ENCODE data around the gene PDE6H. TPM values are rescaled to one million over a fixed set of nuclear protein-coding genes. Genes with fewer than 3 reads are reported as not detected.

Gene PDE6H
- total RNA-seq, 1 donor from 2014 or later: not detected

- Mint-ChIP-seq H3K27ac (no peak overlapping the region), H3K9me3 (no peaks in the 10 kb centered on the region), H3K36me3 (no peaks in the 10 kb centered on the region), H3K4me1 (no peaks in the 10 kb centered on the region), H3K27me3 (ENCODE audit: insufficient read depth, low read depth) (no peaks in the 10 kb centered on the region), H3K4me3 (no peak overlapping the region)
- no peak overlapping the region for H3K4me2 ChIP-seq
- H4K20me1 ChIP-seq (ENCODE audit: low read depth): no peaks in the 10 kb centered on the region
- H3K4me3 ChIP-seq: no peak overlapping the region
- H3K27me3 ChIP-seq: no peaks in the 10 kb centered on the region
- H3F3A ChIP-seq (ENCODE audit: low read depth): no peaks in the 10 kb centered on the region
- H2AFZ ChIP-seq (replicated peaks): no peak overlapping the region
- no peaks in the 10 kb centered on the region for H3K79me2 ChIP-seq (ENCODE audit: low read depth)
- no peaks in the 10 kb centered on the region for H3K36me3 ChIP-seq
- no peak for TF ChIP-seq EZH2phosphoT487 (IDR thresholded peaks at IDR 0.05)
- TF ChIP-seq, protein P1, sequence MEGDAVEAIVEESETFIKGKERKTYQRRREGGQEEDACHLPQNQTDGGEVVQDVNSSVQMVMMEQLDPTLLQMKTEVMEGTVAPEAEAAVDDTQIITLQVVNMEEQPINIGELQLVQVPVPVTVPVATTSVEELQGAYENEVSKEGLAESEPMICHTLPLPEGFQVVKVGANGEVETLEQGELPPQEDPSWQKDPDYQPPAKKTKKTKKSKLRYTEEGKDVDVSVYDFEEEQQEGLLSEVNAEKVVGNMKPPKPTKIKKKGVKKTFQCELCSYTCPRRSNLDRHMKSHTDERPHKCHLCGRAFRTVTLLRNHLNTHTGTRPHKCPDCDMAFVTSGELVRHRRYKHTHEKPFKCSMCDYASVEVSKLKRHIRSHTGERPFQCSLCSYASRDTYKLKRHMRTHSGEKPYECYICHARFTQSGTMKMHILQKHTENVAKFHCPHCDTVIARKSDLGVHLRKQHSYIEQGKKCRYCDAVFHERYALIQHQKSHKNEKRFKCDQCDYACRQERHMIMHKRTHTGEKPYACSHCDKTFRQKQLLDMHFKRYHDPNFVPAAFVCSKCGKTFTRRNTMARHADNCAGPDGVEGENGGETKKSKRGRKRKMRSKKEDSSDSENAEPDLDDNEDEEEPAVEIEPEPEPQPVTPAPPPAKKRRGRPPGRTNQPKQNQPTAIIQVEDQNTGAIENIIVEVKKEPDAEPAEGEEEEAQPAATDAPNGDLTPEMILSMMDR (IDR thresholded peaks at IDR 0.05): no peak
- TF ChIP-seq EZH2 (IDR thresholded peaks at IDR 0.05): no peak
- no peak overlapping the region for H3K27ac ChIP-seq
- H3K9me3 ChIP-seq (ENCODE audit: low read depth): no peaks in the 10 kb centered on the region
- H3K9ac ChIP-seq: no peak overlapping the region
- no peak for DNase-seq (ENCODE audit: low spot score)
- no peaks in the 10 kb centered on the region for H3K4me1 ChIP-seq
Measured at GRCh38 chr12:14957551-14958168, 15.2 kb upstream of the PDE6H start.

DNA sequence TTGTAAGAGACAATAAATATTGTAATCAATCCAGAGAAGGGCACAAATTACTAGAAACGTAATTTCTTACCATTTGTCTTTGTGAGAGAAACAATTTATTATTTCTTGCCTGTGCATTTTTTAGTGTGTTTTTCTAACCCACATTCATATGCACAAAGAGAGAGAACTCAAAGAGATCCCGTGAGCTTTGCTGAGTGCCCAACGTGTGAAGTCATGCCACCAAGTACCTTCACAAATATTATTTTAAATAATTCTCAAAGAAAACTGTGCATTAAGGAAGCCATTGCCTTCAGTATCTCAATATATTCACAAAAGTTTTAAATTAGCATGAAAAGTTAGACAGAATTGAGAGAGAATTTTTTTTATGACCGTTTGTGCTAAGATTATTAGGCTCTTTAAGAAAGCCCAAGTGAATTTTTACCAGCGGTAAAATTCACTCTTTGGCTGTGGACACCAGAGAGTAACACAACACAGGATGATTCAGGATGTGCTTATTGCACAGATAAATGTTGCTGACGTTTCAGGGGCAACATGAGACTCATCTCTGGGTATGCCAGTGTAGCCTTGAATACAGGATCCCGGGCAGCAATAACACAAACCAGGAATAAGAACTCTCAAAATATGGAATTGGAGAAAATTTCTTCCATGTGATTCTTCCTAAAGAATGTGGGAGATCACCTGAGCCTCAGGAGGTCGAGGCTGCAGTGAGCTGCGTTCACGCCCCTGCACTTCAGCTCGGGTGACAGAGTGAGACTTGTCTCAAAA, 14.3 kb upstream of the PDE6H start:
- Mint-ChIP-seq H3K4me1 (no peaks in the 10 kb centered on the region), H3K27me3 (ENCODE audit: insufficient read depth, low read depth) (peaks cover 3% of the 10 kb centered on the region), H3K4me3 (no peak overlapping the region), H3K9me3 (no peaks in the 10 kb centered on the region), H3K36me3 (no peaks in the 10 kb centered on the region), H3K27ac (no peak overlapping the region)
- Histone ChIP-seq H3K27me3 (no peaks in the 10 kb centered on the region), H3K9ac (no peak overlapping the region), H4K20me1 (ENCODE audit: low read depth) (no peaks in the 10 kb centered on the region), H3K9me3 (ENCODE audit: low read depth) (no peaks in the 10 kb centered on the region), H3K79me2 (ENCODE audit: low read depth) (no peaks in the 10 kb centered on the region), H3K4me1 (no peaks in the 10 kb centered on the region), H3F3A (ENCODE audit: low read depth) (no peaks in the 10 kb centered on the region), H3K4me2 (no peak overlapping the region), H3K27ac (no peak overlapping the region), H3K36me3 (no peaks in the 10 kb centered on the region), H3K4me3 (no peak overlapping the region), H2AFZ (replicated peaks) (no peak overlapping the region)
- DNase-seq (ENCODE audit: low spot score): no peak
- TF ChIP-seq, protein P1 (IDR thresholded peaks at IDR 0.05): no peak
- TF ChIP-seq EZH2phosphoT487 (IDR thresholded peaks at IDR 0.05): no peak

DNA sequence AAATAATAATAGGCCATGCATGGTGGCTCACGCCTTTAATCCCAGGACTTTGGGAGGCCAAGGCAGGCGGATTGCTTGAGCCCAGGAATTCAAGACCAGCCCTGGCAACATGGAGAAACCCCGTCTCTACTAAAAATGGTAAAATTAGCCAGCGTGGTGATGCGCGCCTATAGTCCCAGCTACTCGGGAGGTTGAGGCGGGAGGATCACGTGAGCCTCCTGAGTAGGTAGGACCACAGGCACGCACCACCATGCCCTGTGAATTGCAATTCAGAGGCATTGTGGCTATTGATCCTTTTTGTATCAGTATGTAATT, 13.8 kb upstream of the PDE6H start:
- Histone ChIP-seq H3K4me1 (no peaks in the 10 kb centered on the region), H3K4me3 (no peak overlapping the region), H4K20me1 (ENCODE audit: low read depth) (no peaks in the 10 kb centered on the region), H3K36me3 (no peaks in the 10 kb centered on the region), H3K79me2 (ENCODE audit: low read depth) (no peaks in the 10 kb centered on the region), H3K27ac (no peak overlapping the region), H3K27me3 (no peaks in the 10 kb centered on the region), H3K9me3 (ENCODE audit: low read depth) (no peaks in the 10 kb centered on the region), H3K4me2 (no peak overlapping the region), H3K9ac (no peak overlapping the region), H2AFZ (replicated peaks) (no peak overlapping the region), H3F3A (ENCODE audit: low read depth) (no peaks in the 10 kb centered on the region)
- no peak overlapping the region for H3K27ac Mint-ChIP-seq
- H3K9me3 Mint-ChIP-seq: no peaks in the 10 kb centered on the region
- H3K4me1 Mint-ChIP-seq: no peaks in the 10 kb centered on the region
- peaks cover 3% of the 10 kb centered on the region for H3K27me3 Mint-ChIP-seq (ENCODE audit: insufficient read depth, low read depth)
- H3K36me3 Mint-ChIP-seq: no peaks in the 10 kb centered on the region
- TF ChIP-seq, protein P1 (IDR thresholded peaks at IDR 0.05): no peak
- TF ChIP-seq EZH2 (IDR thresholded peaks at IDR 0.05): no peak
- no peak for TF ChIP-seq EZH2phosphoT487 (IDR thresholded peaks at IDR 0.05)
- DNase-seq (ENCODE audit: low spot score): no peak
- H3K4me3 Mint-ChIP-seq: no peak overlapping the region

All from neural progenitor cell (in vitro differentiated cells).